Measurements from ENCODE around the gene TUBA8.

TUBA8 gene

GRCh38 chr22:18064636-18065035 lies 46.0 kb upstream of the TUBA8 start:
- no peak for ATAC-seq
- TF ChIP-seq ZC3H10 (CRISPR knock-in tag; IDR thresholded peaks at IDR 0.05) (no peak), ZNF8 (CRISPR knock-in tag; IDR thresholded peaks at IDR 0.05) (no peak), PATZ1 (CRISPR knock-in tag; IDR thresholded peaks at IDR 0.05; ENCODE audit: borderline replicate concordance) (no peak), RARB (CRISPR knock-in tag; IDR thresholded peaks at IDR 0.05) (no peak), BACH2 (CRISPR knock-in tag; IDR thresholded peaks at IDR 0.05; ENCODE audit: borderline replicate concordance) (no peak), ZNF565 (CRISPR knock-in tag; conservative IDR thresholded peaks at IDR 0.05; ENCODE audit: low read depth) (no peak), TSHZ2 (CRISPR knock-in tag; IDR thresholded peaks at IDR 0.05) (no peak), CREB5 (CRISPR knock-in tag; IDR thresholded peaks at IDR 0.05; ENCODE audit: low read depth) (no peak), ZFP30 (CRISPR knock-in tag; IDR thresholded peaks at IDR 0.05) (no peak), CSDC2 (CRISPR knock-in tag; IDR thresholded peaks at IDR 0.05) (no peak), GLIS3 (CRISPR knock-in tag; IDR thresholded peaks at IDR 0.05) (no peak)

GRCh38 chr22:18065256-18065655 lies 45.4 kb upstream of the TUBA8 start:
- TF ChIP-seq ZNF70 (CRISPR knock-in tag; IDR thresholded peaks at IDR 0.05) (no peak), TSHZ2 (CRISPR knock-in tag; IDR thresholded peaks at IDR 0.05) (no peak), TCF4 (CRISPR knock-in tag; IDR thresholded peaks at IDR 0.05; ENCODE audit: borderline replicate concordance) (no peak)
- ATAC-seq, result peak; percentile 44; the same call in 2 of the 3 replicates

- ATAC-seq, result no peak
Observed at GRCh38 chr22:18066181-18066859, 44.3 kb upstream of the TUBA8 start.

More at GRCh38 chr22:18066181-18066859, 44.3 kb upstream of the TUBA8 start:
- TF ChIP-seq ISL1 (CRISPR knock-in tag; IDR thresholded peaks at IDR 0.05) (no peak), TSHZ2 (CRISPR knock-in tag; IDR thresholded peaks at IDR 0.05) (no peak), CREB5 (CRISPR knock-in tag; IDR thresholded peaks at IDR 0.05; ENCODE audit: low read depth) (no peak), ZNF70 (CRISPR knock-in tag; IDR thresholded peaks at IDR 0.05) (no peak), CSRNP3 (CRISPR knock-in tag; IDR thresholded peaks at IDR 0.05) (no peak), SNAI2 (CRISPR knock-in tag; IDR thresholded peaks at IDR 0.05) (no peak), ZFP3 (CRISPR knock-in tag; IDR thresholded peaks at IDR 0.05) (no peak), PATZ1 (CRISPR knock-in tag; IDR thresholded peaks at IDR 0.05; ENCODE audit: borderline replicate concordance) (no peak), OSR1 (CRISPR knock-in tag; IDR thresholded peaks at IDR 0.05) (no peak)
